ENCODE data around the gene WFS1. TPM values are rescaled to one million over a fixed set of nuclear protein-coding genes. Genes with fewer than 3 reads are reported as not detected.

The WFS1 gene
- total and polyA plus RNA-seq, 2 of the 13 experiments (the other 11 are each of a cell fraction or from before 2014, with no cell fraction given) = 39.1 to 42.2 TPM

GRCh38 chr4:6275898-6276806, 6.5 kb downstream of the WFS1 start (continued):
- no peak for TF ChIP-seq ZFP36 (IDR thresholded peaks at IDR 0.05; ENCODE audit: borderline replicate concordance, low read depth, low read length, partially characterized antibody)
- TF ChIP-seq PRMT3 (CRISPR knock-in tag; IDR thresholded peaks at IDR 0.05; ENCODE audit: borderline replicate concordance, low read depth) = no peak
- TF ChIP-seq ZNF264 (CRISPR knock-in tag; IDR thresholded peaks at IDR 0.05) = peak; percentile 69
- peak; percentile 36 for TF ChIP-seq PCBP2 (optimal IDR thresholded peaks at IDR 0.05; ENCODE audit: low read depth, low read length, poor library complexity, severe bottlenecking)
- TF ChIP-seq KDM3A (CRISPR knock-in tag; IDR thresholded peaks at IDR 0.05; ENCODE audit: low read depth) = peak; percentile 49; the same call in 1 of the 2 replicates
- no peak for TF ChIP-seq ZNF234 (CRISPR knock-in tag; conservative IDR thresholded peaks at IDR 0.05)
- peak; percentile 89 for TF ChIP-seq HINFP (CRISPR knock-in tag; IDR thresholded peaks at IDR 0.05; ENCODE audit: low read depth)
- 0 out of 2 replicates have a peak, but pooled peaks have one; percentile 28 for TF ChIP-seq ZNF775 (CRISPR knock-in tag; IDR thresholded peaks at IDR 0.05; ENCODE audit: borderline replicate concordance)
- TF ChIP-seq PAF1 (CRISPR knock-in tag; IDR thresholded peaks at IDR 0.05) = no peak
- 0 out of 2 replicates have a peak, but pooled peaks have one; percentile 43 for TF ChIP-seq ZNF121 (CRISPR knock-in tag; IDR thresholded peaks at IDR 0.05)
- 0 out of 2 replicates have a peak, but pooled peaks have one; percentile 18 for TF ChIP-seq PPARG (CRISPR knock-in tag; conservative IDR thresholded peaks at IDR 0.05)
- TF ChIP-seq PAXIP1 (CRISPR knock-in tag; conservative IDR thresholded peaks at IDR 0.05) = peak; percentile 76
- TF ChIP-seq KDM5A (IDR thresholded peaks at IDR 0.05; ENCODE audit: borderline replicate concordance, low read length) = 0 out of 2 replicates have a peak, but pooled peaks have one; percentile 33
- TF ChIP-seq DMAP1 (CRISPR knock-in tag; IDR thresholded peaks at IDR 0.05) = peak; percentile 55; the same call in 1 of the 2 replicates
- TF ChIP-seq ZHX2 (IDR thresholded peaks at IDR 0.05; ENCODE audit: low read depth) = no peak
- no peak for TF ChIP-seq ZHX2 (CRISPR knock-in tag; IDR thresholded peaks at IDR 0.05; ENCODE audit: borderline replicate concordance)
